ENCODE results near the gene TRAPPC4. TPM values are rescaled to one million over a fixed set of nuclear protein-coding genes. Genes with fewer than 3 reads are reported as not detected.
"Not testable (repeated sequence)": the region's sequence is repeated elsewhere in the genome, so short reads cannot be mapped to it uniquely, and the experiment has no call there.

TRAPPC4 gene
- total RNA-seq, 3 donors from 2014 or later (not counting 1 experiment from before 2014, with no cell fraction given): 71.4 to 84.5 (median 77.5) TPM

DNA sequence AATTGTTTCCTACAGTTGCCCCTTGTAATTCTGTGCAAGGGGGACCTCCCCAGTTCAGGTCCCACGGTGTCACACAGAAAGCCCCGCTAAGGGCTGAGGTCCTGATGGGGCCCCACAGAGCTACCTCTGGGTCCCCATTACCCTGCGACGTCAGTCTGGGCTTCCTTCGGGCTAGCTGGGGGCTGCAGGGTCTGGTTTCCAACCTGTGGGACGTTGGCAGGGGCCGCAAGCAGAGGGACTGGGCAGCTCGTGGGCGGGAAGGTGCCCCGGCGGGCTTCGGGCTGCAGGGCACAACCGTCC is 11.4 kb downstream of the TRAPPC4 start:
- 9% methylated on average over 13 of the region's 13 CpGs for WGBS (ENCODE audit: insufficient coverage)
- Histone ChIP-seq H3K36me3 (ENCODE audit: control insufficient read depth, insufficient read depth, low read length) (peaks cover 8% of the 10 kb centered on the region), H3K27me3 (ENCODE audit: control insufficient read depth, insufficient read depth, low read length) (no peaks in the 10 kb centered on the region), H3K9me3 (ENCODE audit: control insufficient read depth, insufficient read depth, low read length) (no peaks in the 10 kb centered on the region), H3K4me3 (ENCODE audit: low read length) (peak overlapping the region; percentile 74), H3K4me1 (ENCODE audit: control insufficient read depth, insufficient read depth, low read length) (peaks cover 13% of the 10 kb centered on the region), H3K27ac (ENCODE audit: low read length) (peak overlapping the region; percentile 55)
- Mint-ChIP-seq H3K4me3 (peak overlapping the region; percentile 84), H3K36me3 (no peaks in the 10 kb centered on the region), H3K27me3 (ENCODE audit: low read depth in 2 of 2) (no peaks in the 10 kb centered on the region), H3K9me3 (no peaks in the 10 kb centered on the region), H3K27ac (peak overlapping the region; percentile 14 to 85), H3K4me1 (peaks cover 6 to 16% of the 10 kb centered on the region in 2 donors)
- ATAC-seq (no peak), DNase-seq (no peak)
- intact Hi-C loops (cut with micrococcal nuclease): loop anchor here (1.0 to 2.0 kb wide), 4 partner anchors 12 to 65 kb away; partner anchors contain the start of genes CENATAC, HYOU1, RPS25 and TRAPPC4
- TF ChIP-seq, protein P1, sequence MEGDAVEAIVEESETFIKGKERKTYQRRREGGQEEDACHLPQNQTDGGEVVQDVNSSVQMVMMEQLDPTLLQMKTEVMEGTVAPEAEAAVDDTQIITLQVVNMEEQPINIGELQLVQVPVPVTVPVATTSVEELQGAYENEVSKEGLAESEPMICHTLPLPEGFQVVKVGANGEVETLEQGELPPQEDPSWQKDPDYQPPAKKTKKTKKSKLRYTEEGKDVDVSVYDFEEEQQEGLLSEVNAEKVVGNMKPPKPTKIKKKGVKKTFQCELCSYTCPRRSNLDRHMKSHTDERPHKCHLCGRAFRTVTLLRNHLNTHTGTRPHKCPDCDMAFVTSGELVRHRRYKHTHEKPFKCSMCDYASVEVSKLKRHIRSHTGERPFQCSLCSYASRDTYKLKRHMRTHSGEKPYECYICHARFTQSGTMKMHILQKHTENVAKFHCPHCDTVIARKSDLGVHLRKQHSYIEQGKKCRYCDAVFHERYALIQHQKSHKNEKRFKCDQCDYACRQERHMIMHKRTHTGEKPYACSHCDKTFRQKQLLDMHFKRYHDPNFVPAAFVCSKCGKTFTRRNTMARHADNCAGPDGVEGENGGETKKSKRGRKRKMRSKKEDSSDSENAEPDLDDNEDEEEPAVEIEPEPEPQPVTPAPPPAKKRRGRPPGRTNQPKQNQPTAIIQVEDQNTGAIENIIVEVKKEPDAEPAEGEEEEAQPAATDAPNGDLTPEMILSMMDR (IDR thresholded peaks at IDR 0.05): no peak

DNA sequence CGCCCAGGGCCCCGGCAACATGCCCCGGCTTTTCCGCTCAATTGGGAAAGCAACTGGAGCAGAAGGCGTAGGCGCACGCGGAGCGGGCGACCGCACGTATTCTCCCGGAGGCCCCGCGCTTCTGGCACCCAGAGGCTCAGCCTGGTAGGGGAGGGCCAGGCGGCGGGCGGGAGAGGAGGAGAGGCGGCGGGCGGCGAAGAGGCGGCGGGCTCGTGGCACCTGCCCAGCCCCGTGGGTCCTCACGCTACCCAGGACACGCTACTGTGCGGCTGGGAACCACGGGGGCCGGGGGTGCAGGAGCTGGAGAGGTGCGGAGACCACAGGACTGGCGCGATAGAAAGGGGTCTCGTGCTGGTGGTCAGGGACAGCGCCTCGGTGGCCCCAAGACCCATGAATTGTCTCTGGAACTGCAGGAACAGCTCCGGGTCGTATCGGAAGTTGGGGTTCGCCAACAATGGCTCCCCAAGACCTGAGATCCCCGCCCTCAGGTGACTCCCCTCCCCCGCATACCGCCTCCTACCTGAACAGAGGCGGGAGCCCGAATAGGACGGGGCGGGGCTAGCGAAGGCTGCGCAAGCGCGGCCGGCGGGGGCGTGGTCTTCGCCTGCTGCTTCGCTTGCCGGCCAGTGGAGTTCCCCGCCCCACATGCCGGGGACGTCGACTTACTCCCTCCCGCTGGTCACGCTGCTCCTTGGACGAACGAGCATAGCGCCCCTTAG is 11.9 kb downstream of the TRAPPC4 start, which contains the start of gene SLC37A4:
TSS of gene SLC37A4 (minus strand) at position 549 of the 719 bp plus-strand sequence.
- Mint-ChIP-seq H3K4me3 (peak within 1 kb of the TSS; percentile 84), H3K27me3 (ENCODE audit: low read depth in 2 of 2) (no peaks in the 10 kb centered on the region), H3K27ac (peak within 1 kb of the TSS; percentile 14 to 85), H3K36me3 (no peaks in the 10 kb centered on the region), H3K9me3 (no peaks in the 10 kb centered on the region), H3K4me1 (peaks cover under 1 to 16% of the 10 kb centered on the region in 2 donors)
- ATAC-seq (peak; percentile 96 to 98 (median 97)), DNase-seq (peak; percentile 98 to 99)
- intact Hi-C loops (cut with micrococcal nuclease): loop anchor here (1.0 to 2.0 kb wide), 4 partner anchors 12 to 64 kb away; partner anchors contain the start of genes CENATAC, HYOU1, RPS25 and TRAPPC4
- Histone ChIP-seq H3K36me3 (ENCODE audit: control insufficient read depth, insufficient read depth, low read length) (peaks cover 3% of the 10 kb centered on the region), H3K4me1 (ENCODE audit: control insufficient read depth, insufficient read depth, low read length) (peaks cover 13% of the 10 kb centered on the region), H3K9me3 (ENCODE audit: control insufficient read depth, insufficient read depth, low read length) (no peaks in the 10 kb centered on the region), H3K27me3 (ENCODE audit: control insufficient read depth, insufficient read depth, low read length) (no peaks in the 10 kb centered on the region), H3K27ac (ENCODE audit: low read length) (peak within 1 kb of the TSS; percentile 55), H3K4me3 (ENCODE audit: low read length) (peak within 1 kb of the TSS; percentile 74)
- TF ChIP-seq, protein P1 (IDR thresholded peaks at IDR 0.05): peak; percentile 82
- under 1% methylated on average over 67 of the region's 67 CpGs for WGBS (ENCODE audit: insufficient coverage)

DNA sequence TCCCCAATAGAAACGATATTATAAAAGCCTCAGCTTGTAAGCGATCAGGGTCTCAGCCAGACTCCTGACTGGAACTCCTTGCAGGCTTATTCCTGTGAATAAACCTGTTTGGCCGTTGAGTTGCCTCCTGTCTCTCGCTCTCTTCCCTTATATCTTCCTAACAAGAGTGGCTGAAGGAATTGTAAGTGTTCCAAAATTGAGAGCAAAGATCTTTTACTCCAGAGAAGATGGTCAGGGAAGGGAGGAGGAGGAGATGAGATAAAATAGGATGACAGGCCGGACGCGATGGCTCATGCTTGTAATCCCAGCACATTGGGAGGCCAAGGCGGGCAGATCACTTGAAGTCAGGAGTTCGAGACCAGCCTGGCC is 13.3 kb downstream of the TRAPPC4 start:
- Histone ChIP-seq H3K27ac (ENCODE audit: low read length) (no peak overlapping the region), H3K9me3 (ENCODE audit: control insufficient read depth, insufficient read depth, low read length) (no peaks in the 10 kb centered on the region), H3K4me3 (ENCODE audit: low read length) (no peak overlapping the region), H3K27me3 (ENCODE audit: control insufficient read depth, insufficient read depth, low read length) (no peaks in the 10 kb centered on the region), H3K4me1 (ENCODE audit: control insufficient read depth, insufficient read depth, low read length) (peaks cover 13% of the 10 kb centered on the region), H3K36me3 (ENCODE audit: control insufficient read depth, insufficient read depth, low read length) (no peaks in the 10 kb centered on the region)
- Mint-ChIP-seq H3K9me3 (no peaks in the 10 kb centered on the region), H3K27me3 (ENCODE audit: low read depth in 2 of 2) (no peaks in the 10 kb centered on the region), H3K4me3 (no peak overlapping the region), H3K27ac (peak overlapping the region in 1 of 2 donors; percentile 85), H3K4me1 (peaks cover 0 to 16% of the 10 kb centered on the region in 2 donors), H3K36me3 (no peaks in the 10 kb centered on the region)
- DNase-seq (no peak), ATAC-seq (no peak)
- intact Hi-C loops (cut with micrococcal nuclease): loop anchor here (2.0 kb wide), 2 partner anchors 25 to 63 kb away; partner anchors contain the start of gene HYOU1
- TF ChIP-seq, protein P1 (IDR thresholded peaks at IDR 0.05): no peak
- WGBS (ENCODE audit: insufficient coverage): 96% methylated on average over 7 of the region's 9 CpGs

DNA sequence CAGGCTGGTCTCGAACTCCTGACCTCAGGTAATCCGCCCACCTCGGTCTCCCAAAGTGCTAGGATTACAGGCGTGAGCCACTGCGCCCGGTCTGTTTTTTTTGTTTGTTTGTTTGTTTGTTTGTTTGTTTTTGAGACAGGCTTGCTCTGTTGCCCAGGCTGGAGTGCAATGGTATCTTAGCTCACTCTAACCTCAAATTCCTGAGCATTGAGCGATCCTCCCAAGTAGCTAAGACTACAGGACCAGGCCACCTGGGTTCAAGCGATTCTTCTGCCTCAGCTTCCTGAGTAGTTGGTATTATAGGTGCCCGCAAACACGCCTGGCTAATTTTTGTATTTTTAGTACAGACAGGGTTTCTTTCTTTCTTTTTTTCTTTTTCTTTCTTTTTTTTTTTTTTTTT is 14.9 kb downstream of the TRAPPC4 start:
- H3K4me3 Mint-ChIP-seq; H3K4me3 ChIP-seq (ENCODE audit: low read length); ATAC-seq; H3K9me3 ChIP-seq (ENCODE audit: control insufficient read depth, insufficient read depth, low read length); H3K27ac ChIP-seq (ENCODE audit: low read length); DNase-seq; H3K36me3 Mint-ChIP-seq; H3K27me3 Mint-ChIP-seq (ENCODE audit: low read depth in 2 of 2); H3K36me3 ChIP-seq (ENCODE audit: control insufficient read depth, insufficient read depth, low read length); intact Hi-C loops (cut with micrococcal nuclease); H3K27ac Mint-ChIP-seq; H3K9me3 Mint-ChIP-seq; H3K27me3 ChIP-seq (ENCODE audit: control insufficient read depth, insufficient read depth, low read length): not testable (repeated sequence)
- 97% methylated on average over 10 of the region's 10 CpGs for WGBS (ENCODE audit: insufficient coverage)
- peaks cover 13% of the 10 kb centered on the region for H3K4me1 ChIP-seq (ENCODE audit: control insufficient read depth, insufficient read depth, low read length)
- peaks cover 0 to 16% of the 10 kb centered on the region in 2 donors for H3K4me1 Mint-ChIP-seq
